ENCODE results near the gene C2CD4A. TPM values are rescaled to one million over a fixed set of nuclear protein-coding genes. Genes with fewer than 3 reads are reported as not detected.

C2CD4A gene
- total RNA-seq, 1 donor from 2014 or later, result 3.2 TPM

Other genes with a start within 250 kb of the C2CD4A start
- gene VPS13C, start 6.5 kb upstream of the C2CD4A start, total RNA-seq, result 89.0 and 103 TPM in 2 replicates
- 28.2 and 44.5 TPM in 2 replicates for gene C2CD4B, start 98.3 kb downstream of the C2CD4A start, total RNA-seq